ENCODE results near the gene MRTFB.

GRCh38 chr16:14148569-14148968, 77.5 kb downstream of the MRTFB start:
- TF ChIP-seq CTCF (conservative IDR thresholded peaks at IDR 0.05) (no peak), EZH2 (IDR thresholded peaks at IDR 0.05; ENCODE audit: low read depth) (no peak)

Measured in PC-9 (cell line).